GM12872 (cell line): ENCODE results near the gene CLDND1.

Source experiments
- TF ChIP-seq, protein P1 (sequence below): IDR thresholded peaks from 3 replicates; pipeline ENCODE4 v1.5.1; 2011; ENCODE audit warnings: low read depth, mild to moderate bottlenecking, low read length, moderate library complexity; ENCODE audit not compliant: insufficient read depth

CLDND1 gene

DNA sequence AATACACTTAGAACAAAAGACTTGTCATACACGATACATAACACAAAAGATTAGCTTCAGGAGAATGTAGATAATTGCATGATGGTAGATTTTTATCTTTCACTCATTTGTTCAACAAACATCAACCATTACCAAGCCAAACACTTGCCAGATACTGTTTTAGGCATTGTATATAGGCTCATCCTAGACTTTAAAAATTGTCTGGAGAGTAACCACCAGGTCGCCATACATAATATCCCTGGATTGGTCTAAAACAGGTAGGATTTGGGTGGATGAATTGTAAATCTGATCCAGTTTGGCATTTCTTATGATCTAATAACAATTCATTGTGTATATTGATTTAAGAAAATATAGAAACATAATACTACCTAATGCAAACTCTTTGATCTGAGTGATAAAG is 31.9 kb upstream of the CLDND1 start:
- TF ChIP-seq, protein P1, sequence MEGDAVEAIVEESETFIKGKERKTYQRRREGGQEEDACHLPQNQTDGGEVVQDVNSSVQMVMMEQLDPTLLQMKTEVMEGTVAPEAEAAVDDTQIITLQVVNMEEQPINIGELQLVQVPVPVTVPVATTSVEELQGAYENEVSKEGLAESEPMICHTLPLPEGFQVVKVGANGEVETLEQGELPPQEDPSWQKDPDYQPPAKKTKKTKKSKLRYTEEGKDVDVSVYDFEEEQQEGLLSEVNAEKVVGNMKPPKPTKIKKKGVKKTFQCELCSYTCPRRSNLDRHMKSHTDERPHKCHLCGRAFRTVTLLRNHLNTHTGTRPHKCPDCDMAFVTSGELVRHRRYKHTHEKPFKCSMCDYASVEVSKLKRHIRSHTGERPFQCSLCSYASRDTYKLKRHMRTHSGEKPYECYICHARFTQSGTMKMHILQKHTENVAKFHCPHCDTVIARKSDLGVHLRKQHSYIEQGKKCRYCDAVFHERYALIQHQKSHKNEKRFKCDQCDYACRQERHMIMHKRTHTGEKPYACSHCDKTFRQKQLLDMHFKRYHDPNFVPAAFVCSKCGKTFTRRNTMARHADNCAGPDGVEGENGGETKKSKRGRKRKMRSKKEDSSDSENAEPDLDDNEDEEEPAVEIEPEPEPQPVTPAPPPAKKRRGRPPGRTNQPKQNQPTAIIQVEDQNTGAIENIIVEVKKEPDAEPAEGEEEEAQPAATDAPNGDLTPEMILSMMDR = no peak

DNA sequence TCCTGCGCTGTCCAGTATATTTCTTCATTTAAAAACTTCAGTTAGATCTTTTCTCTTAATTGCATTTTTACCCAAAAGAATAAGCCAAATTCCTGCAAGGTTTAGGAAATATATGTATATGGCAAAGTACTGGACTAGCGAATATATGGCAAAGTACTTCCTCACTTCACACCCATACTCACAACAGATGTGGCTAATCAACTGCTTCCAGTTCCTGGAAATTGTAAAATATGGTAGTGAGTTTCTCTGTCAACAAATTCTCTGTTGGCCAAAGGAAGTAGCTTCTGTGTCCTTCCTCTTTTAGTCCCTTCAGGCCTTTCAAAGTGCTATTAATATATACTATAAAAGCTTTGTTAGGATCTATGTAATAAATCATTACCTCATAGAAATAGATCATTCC is 31.1 kb upstream of the CLDND1 start:
- TF ChIP-seq, protein P1 = no peak

DNA sequence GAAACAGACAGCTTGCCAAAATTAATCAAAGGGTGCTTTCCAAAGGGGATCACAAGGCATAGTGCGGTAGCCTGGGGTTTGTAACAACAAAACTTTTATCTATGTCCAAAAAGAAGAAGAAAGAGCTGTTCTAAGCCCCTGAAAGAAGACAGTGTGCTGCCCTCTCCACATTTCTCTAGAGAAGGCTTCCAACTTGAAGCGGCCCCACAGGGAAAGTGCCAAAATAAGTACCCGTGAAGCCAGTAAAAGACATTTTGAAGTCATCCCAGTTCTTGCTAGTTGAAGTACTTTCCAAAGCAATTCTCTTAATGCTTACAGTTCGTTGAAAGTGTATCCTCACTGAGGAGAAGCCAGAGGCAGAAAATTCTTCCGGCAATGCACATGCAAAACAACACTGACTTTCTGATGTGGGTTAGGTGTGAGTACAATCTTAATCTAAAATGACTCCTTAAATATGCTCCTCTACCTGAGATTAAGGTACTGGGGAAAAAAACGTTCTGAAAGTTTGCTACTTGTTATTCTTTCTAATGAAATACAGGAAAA is 30.4 kb upstream of the CLDND1 start:
- TF ChIP-seq, protein P1 = no peak

DNA sequence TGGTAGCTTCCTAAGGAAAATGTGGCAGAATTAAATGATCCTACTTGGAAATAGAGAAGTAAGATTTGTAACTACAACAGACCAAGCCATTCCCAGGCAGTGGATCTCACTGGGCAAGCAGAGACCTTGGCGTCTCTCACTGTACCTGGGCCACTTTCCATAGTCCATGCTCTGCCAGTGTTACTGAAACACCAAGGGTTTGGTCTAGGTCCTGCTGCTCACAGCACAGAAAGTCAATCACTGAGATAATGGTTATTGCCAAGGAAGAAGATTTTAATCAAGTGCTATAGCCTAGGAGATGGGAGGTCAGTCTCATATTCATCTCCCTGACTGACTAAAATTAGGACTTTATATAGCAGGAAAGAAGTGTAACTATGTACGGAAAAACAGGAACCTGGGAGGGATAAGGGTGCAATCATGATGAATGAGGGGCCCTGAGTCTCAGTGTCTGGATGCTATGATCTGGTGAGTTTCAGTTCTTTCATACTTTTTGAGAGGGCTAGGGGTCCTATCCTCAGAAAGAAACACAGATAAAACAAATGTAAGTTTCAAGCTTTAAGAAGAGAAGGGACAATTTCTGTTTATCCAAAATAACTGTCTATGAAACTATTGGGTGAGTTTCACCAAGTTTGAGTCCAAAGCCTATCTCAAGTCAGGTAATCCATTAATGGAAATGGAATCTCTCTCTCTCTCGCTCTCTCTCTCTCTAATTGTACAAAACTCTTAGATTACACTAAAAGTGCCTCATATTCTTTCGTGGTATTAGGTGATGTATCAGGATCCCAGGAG is 29.7 kb upstream of the CLDND1 start:
- TF ChIP-seq, protein P1 = no peak

DNA sequence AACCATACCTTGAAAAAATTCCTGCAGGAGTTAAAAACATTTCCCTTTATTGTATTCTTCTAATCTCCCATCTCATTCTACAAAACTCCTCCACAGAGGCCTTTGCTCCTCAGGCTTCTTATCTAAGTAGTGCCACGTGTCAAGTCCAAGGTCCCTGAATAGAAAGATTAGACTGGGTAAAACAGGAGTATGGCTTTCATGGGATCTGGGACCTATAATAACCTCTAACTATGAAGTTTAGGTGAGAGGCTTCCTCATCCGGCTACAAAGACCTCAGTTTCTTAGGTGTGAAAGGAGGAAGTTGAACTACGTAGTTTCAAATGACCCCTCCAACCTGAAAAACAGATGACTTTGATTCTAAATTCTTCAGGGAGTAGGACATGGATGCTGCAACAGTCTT is 29.1 kb upstream of the CLDND1 start:
- TF ChIP-seq, protein P1 = no peak

DNA sequence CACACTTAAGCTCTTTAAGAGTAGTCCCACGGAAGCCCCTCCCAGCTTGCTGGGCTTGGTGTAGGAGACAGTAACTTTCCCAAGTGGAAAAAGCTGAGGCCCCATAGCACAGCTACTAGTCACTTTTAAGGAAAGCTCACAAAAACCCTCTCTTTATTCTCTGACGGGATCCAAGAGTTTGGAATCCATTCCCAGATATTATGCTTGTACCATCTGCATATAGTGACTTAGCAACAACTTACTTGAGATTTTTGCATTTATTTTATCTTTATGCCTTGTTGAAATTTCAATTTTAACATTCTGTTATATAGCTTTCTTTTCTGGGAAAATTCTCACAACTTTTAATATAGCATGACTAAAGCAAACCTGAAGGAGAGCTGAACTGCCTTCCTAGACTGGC is 28.5 kb upstream of the CLDND1 start:
- TF ChIP-seq, protein P1 = no peak

DNA sequence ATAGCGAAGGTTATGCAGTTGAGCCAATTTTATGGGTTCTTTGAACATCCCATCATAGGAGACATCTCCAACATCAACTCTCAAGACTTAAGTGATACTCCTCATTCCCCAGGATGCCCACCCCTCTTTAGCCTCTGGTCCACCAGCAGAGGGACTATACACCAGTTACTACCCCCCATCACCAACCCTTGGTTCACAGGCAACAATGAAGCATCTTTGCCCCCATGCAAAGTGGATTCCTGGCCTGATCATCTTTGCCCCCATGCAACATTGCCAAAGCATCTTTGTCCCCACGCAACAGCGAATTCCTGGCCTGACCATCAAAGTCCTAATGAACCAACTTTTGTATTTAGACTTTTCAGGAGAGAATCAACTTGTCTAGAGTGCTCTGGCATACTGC is 28.1 kb upstream of the CLDND1 start:
- TF ChIP-seq, protein P1 = peak; percentile 28; the same call in 1 of the 3 replicates
